GM10248 (cell line): ENCODE data around the gene PCSK1.
A peak's percentile ranks its signal among the peaks of the same experiment; 100 is the strongest.

Experiments used
- CTCF ChIA-PET: fragments of 300-600 bp; sonication (Branson Sonifier 250); formaldehyde crosslinking; extraction: SDS; loops from one replicate; lab custom pipeline; 2021; ENCODE audit warnings: antibody characterized with exemption; lab: Yijun Ruan, JAX
- POLR2A ChIA-PET: fragments of 350-650 bp; sonication (Branson Sonifier 250); formaldehyde crosslinking; extraction: SDS; loops from one replicate; lab custom pipeline; 2020; ENCODE audit warnings: antibody characterized with exemption; lab: Yijun Ruan, JAX
- DNase-seq: peaks from one replicate; pipeline ENCODE4 v3.0.0; 2012; ENCODE audit errors: extremely low spot score
- TF ChIP-seq, protein P1 (sequence below): IDR thresholded peaks from 2 replicates; pipeline ENCODE4 v1.5.1; 2012; ENCODE audit warnings: mild to moderate bottlenecking, low read depth; ENCODE audit errors: extremely low read depth, missing control alignments, control extremely low read depth

PCSK1 gene

DNA sequence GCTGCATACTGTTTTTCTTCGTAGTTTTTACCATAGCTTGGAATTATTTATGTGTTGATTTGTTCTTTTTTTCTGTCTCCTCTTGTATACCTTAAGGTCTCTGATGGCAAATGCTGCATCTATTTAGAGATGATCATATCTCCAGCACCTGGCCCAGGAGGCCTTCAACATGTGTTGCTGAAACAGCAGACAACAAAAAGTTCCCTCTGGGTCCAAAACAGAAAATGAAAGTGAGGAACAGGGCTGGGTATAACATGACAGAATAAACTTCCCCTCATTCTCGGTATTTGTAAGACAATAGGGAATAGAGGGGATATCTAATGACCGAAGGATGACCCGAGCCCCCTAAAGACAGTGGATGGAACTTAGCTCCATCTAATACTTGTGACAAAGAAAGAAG, 22.7 kb upstream of the PCSK1 start:
- POLR2A ChIA-PET = no interaction called here
- TF ChIP-seq, protein P1, sequence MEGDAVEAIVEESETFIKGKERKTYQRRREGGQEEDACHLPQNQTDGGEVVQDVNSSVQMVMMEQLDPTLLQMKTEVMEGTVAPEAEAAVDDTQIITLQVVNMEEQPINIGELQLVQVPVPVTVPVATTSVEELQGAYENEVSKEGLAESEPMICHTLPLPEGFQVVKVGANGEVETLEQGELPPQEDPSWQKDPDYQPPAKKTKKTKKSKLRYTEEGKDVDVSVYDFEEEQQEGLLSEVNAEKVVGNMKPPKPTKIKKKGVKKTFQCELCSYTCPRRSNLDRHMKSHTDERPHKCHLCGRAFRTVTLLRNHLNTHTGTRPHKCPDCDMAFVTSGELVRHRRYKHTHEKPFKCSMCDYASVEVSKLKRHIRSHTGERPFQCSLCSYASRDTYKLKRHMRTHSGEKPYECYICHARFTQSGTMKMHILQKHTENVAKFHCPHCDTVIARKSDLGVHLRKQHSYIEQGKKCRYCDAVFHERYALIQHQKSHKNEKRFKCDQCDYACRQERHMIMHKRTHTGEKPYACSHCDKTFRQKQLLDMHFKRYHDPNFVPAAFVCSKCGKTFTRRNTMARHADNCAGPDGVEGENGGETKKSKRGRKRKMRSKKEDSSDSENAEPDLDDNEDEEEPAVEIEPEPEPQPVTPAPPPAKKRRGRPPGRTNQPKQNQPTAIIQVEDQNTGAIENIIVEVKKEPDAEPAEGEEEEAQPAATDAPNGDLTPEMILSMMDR = no peak
- CTCF ChIA-PET = interaction anchor here (0.6 to 1.8 kb wide), 4 partner anchors 11 to 25 kb away, joined by 3 to 4 read pairs (median 3); no protein-coding TSS in a partner anchor
- no peak for DNase-seq

DNA sequence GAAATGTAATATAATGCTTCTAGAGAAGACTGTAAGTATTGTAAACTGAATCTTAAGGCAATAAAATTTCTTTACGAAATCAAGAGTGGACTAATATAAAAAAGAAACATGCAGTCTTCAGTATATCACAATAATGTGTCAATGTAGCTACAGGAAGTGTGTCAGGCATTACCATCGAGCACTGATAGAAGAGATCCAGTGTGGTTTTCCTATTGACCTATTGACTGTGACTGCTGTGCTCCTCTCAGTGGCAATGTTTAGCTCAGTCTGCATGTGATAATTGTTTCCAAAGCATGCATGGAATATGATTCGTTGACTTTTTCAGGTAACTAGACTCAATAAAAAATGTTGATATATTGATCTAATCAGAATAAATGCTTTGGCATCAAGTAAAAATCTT, 20.3 kb upstream of the PCSK1 start:
- TF ChIP-seq, protein P1 = no peak
- no peak for DNase-seq
- CTCF ChIA-PET = interaction anchor here (0.7 to 1.3 kb wide), 2 partner anchors 14 to 53 kb away, joined by 3 read pairs; no protein-coding TSS in a partner anchor
- POLR2A ChIA-PET = no interaction called here

DNA sequence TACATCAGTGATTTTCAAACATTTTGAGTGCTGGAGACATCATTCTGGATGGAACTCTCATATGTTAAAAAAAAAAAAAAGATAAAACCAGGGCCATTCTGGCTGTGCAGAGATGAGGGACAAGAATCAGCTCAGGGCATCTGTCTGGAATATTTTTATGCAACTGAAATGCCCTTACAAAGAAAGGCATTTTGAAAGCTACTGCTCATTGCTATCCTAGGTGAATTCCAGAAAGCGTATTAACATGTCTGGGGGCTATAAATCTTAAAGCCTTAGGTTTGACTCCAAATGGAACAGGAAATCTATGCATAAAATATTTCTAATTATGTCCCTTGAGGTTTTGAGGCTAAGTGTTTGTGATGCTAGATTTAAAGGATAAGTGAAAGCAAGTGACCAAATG, 14.9 kb upstream of the PCSK1 start:
- ChIA-PET CTCF (interaction anchor here (1.1 to 1.4 kb wide), 2 partner anchors 12 to 32 kb away, joined by 3 to 4 read pairs; no protein-coding TSS in a partner anchor), POLR2A (interaction anchor here (0.6 kb wide), 1 partner anchor 8 kb away, joined by 3 read pairs; no protein-coding TSS in a partner anchor)
- no peak for DNase-seq
- TF ChIP-seq, protein P1 = no peak

DNA sequence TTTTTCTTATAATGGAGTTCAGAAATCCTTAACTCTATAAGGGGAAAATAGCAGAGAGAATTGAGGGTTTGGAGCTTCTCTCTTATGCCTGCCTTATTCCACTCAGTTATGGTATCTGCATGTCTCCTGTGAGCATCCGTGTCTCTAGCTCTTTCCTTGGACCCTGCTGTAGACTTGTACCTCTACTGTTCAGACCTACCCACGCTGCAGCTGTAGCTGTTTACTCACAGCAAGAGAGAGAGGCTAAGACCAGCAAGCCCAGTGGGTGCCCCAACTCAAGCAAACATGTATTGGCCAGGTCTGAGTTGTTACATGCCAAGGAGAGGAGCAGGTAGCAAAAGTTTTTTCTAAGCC, 7.1 kb upstream of the PCSK1 start:
- TF ChIP-seq, protein P1 = no peak
- no peak for DNase-seq
- ChIA-PET CTCF (interaction anchor here (0.7 to 2.6 kb wide), 6 partner anchors 10 to 160 kb away, joined by 3 to 7 read pairs (median 4); no protein-coding TSS in a partner anchor), POLR2A (interaction anchor here (0.7 kb wide), 1 partner anchor 92 kb away, joined by 3 read pairs; no protein-coding TSS in a partner anchor)

DNA sequence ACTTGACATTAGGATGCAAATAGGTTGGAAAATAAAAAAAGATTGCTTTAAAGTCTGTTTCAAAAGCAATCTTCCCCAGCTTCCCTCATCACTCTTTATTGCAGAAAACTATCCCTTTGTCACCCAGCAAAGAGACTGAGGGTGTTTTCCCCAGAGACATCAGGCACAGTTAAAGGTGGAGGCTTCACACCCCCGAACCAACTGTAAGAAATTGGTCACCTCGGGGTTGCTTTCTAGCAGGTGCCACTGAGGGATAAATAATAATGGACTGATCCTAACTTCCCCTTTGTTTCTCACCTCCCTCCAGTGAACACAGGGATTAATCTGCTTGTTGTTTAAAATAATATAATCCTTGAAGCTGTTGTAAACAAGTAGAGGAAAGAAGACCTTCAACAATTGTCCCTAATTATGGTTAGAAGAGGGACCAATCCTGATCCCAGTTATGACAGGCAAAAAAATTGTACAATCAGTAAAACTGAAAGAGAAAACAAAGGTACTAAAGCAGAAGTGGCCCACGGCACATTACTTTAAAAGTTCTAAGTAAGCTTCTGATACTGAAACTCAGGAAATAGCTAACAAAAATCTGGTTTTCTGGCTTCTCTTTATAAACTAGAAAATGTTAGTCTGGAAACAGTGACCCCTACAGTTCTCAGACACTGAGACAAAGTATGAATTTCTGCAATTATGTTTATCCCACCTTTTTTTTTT, 6.6 kb upstream of the PCSK1 start:
- TF ChIP-seq, protein P1 = peak; percentile 30
- ChIA-PET POLR2A (interaction anchor here (0.7 kb wide), 1 partner anchor 92 kb away, joined by 3 read pairs; no protein-coding TSS in a partner anchor), CTCF (interaction anchor here (0.7 to 2.6 kb wide), 6 partner anchors 10 to 161 kb away, joined by 3 to 7 read pairs (median 4); no protein-coding TSS in a partner anchor)
- peak; percentile 48 for DNase-seq

DNA sequence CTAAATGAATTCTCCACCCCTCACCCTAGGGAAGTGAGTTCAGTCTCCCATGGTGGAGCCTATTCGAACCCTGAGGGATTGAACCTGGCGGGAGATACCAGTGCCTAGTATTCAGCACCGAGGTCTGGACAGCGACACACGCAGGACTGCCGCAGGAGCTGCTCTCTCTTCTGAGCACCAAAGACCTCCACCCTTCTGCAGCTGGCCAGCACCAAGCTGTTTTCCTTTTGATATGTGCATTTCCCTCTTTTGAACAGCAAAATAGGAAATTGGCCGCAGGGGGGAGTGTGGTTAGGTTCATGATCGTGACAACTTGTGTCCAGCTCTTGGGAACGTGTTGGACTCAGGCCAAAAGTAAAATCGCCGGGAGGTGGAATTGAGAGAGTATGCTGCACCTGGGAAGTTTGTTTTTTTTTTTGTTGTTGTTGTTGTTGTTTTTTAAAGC, 1.2 kb upstream of the PCSK1 start:
- CTCF ChIA-PET = interaction anchor here (0.9 to 1.3 kb wide), 3 partner anchors 36 to 369 kb away, joined by 3 read pairs; no protein-coding TSS in a partner anchor
- TF ChIP-seq, protein P1 = no peak
- peak; percentile 48 for DNase-seq
- POLR2A ChIA-PET = no interaction called here
